GM18511 (cell line): ENCODE measurements around the gene ADAM15.

Experiments
- ATAC-seq: cut with Tn5 transposase; IDR thresholded peaks from one replicate; pipeline ENCODE4 v1.9.1; 2021; ENCODE audit warnings: mild to moderate bottlenecking, moderate library complexity; ENCODE audit not compliant: unreplicated experiment

ADAM15 gene

GRCh38 chr1:155110381-155110780 lies 59.3 kb downstream of the ADAM15 start:
- ATAC-seq, result no peak

GRCh38 chr1:155110826-155111225 lies 59.7 kb downstream of the ADAM15 start:
- ATAC-seq, result no peak
